OCI-LY3 (cell line): ENCODE results near the gene GSE1.

Experiments
- EZH2phosphoT487 ChIP-seq: fragments of 200-600 bp; shearing (Covaris generic); IDR thresholded peaks from 2 replicates; pipeline ENCODE4 v1.6.1; 2018; ENCODE audit warnings: antibody characterized with exemption, mixed run types, low read depth
- TF ChIP-seq, protein P1 (sequence below): fragments of 200-600, 300-600 bp; sonication (generic); IDR thresholded peaks from 2 replicates; pipeline ENCODE4 v1.5.1; 2014; ENCODE audit warnings: antibody characterized with exemption, low read length, low read depth

DNA sequence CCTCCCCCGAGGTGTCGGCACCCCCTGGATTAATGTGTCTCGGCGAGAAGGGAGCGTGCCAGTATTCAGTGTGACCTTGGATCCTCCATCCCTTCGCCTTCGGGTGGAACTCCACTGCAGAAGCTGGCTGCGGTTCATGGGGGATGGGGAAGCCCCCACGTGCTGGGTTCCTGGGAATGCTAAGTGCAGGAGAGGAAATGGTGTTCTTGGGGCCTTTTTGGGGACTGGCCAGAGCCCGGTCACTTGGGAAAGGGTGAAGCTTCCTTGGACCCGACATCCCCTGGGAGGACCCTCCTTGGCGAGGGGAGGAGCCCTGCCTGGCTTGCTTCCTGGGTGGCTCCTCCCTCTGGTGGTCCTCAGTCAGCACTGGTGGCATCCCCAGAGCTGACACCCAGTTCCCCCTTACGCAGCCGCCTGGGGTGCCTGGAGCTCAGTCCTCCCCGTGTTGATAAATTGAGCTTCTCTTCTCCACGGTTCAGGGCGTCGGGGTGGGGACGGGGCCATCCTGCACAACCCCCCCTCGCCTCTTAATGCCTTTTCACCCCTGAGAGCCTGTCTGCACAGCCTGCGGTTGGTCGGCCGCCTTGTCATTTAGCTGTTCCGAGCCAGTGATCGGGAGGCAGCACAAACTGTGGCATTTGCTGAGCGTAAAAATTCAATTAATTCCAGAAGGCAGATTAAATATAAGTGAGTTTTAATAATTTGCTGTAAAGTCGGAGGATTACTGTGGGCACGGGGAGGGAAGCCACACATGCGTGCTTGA, 30.7 kb upstream of the GSE1 start:
- TF ChIP-seq, protein P1, sequence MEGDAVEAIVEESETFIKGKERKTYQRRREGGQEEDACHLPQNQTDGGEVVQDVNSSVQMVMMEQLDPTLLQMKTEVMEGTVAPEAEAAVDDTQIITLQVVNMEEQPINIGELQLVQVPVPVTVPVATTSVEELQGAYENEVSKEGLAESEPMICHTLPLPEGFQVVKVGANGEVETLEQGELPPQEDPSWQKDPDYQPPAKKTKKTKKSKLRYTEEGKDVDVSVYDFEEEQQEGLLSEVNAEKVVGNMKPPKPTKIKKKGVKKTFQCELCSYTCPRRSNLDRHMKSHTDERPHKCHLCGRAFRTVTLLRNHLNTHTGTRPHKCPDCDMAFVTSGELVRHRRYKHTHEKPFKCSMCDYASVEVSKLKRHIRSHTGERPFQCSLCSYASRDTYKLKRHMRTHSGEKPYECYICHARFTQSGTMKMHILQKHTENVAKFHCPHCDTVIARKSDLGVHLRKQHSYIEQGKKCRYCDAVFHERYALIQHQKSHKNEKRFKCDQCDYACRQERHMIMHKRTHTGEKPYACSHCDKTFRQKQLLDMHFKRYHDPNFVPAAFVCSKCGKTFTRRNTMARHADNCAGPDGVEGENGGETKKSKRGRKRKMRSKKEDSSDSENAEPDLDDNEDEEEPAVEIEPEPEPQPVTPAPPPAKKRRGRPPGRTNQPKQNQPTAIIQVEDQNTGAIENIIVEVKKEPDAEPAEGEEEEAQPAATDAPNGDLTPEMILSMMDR = no peak
- TF ChIP-seq EZH2phosphoT487 = no peak
